Upper lobe of left lung (tissue), 6 donors: ENCODE results near the gene RBBP7. TPM values are rescaled to one million over a fixed set of nuclear protein-coding genes. Genes with fewer than 3 reads are reported as not detected.

Experiments used
- ATAC-seq, 2 donors: fragments of 200-7000 bp; cut with Tn5 transposase; one replicate each; pipeline ENCODE4 v1.9.1; 2022; ENCODE audit warnings: mild to moderate bottlenecking in 2 of 2, moderate library complexity in 2 of 2; ENCODE audit not compliant: low FRiP score in 2 of 2
- DNase-seq, 2 donors: peaks; one replicate each; pipeline ENCODE4 v3.0.0-alpha.2; 2019 to 2020
- H3K27ac ChIP-seq, 4 donors: fragments of 200-600 bp; sonication (generic); one replicate each; pipeline ENCODE4 v1.5.1; 2016 to 2019
- H3K27me3 ChIP-seq, 4 donors: fragments of 200-600 bp; sonication (generic); one replicate each; pipeline ENCODE4 v1.5.1; 2017 to 2019
- H3K36me3 ChIP-seq, 4 donors: fragments of 200-600 bp; sonication (generic); one replicate each; pipeline ENCODE4 v1.5.1; 2016 to 2019
- H3K4me1 ChIP-seq, 4 donors: fragments of 200-600 bp; sonication (generic); one replicate each; pipeline ENCODE4 v1.5.1; 2018 to 2019
- H3K4me3 ChIP-seq, 4 donors: fragments of 200-600 bp; sonication (generic); one replicate each; pipeline ENCODE4 v1.5.1; 2017 to 2019; ENCODE audit warnings: mild to moderate bottlenecking in 2 of 4, moderate library complexity in 1 of 4
- H3K9me3 ChIP-seq, 4 donors: fragments of 200-600 bp; sonication (generic); one replicate each; pipeline ENCODE4 v1.5.1; 2018 to 2019
- CTCF ChIP-seq, 6 experiments: fragments of 450-650 bp in 4 of 6; fragments of 200-600 bp in 2 of 6; sonication (generic) in 2 of 6; IDR thresholded peaks; one replicate each; pipeline ENCODE4 v1.5.1; 2016 to 2019; ENCODE audit warnings: antibody characterized with exemption in 6 of 6
- EP300 ChIP-seq, 4 donors: sonication (generic); formaldehyde crosslinking; IDR thresholded peaks; one replicate each; pipeline ENCODE4 v1.5.1; 2017; ENCODE audit warnings: antibody characterized with exemption in 4 of 4, control low read depth in 2 of 4
- POLR2A ChIP-seq, 4 donors: fragments of 450-650 bp; IDR thresholded peaks; one replicate each; pipeline ENCODE4 v1.5.1; 2016 to 2017; ENCODE audit warnings: antibody characterized with exemption in 4 of 4, mild to moderate bottlenecking in 2 of 4
- POLR2AphosphoS5 ChIP-seq, 2 donors: sonication (generic); formaldehyde crosslinking; IDR thresholded peaks; one replicate each; pipeline ENCODE4 v1.5.1; 2017; ENCODE audit warnings: antibody characterized with exemption in 2 of 2
- WGBS, 2 donors: methylation state at CpG; one replicate each; pipeline ENCODE4 v1.1.5; 2017 to 2018; 5-methylcytosine and 5-hydroxymethylcytosine counted together
- small RNA-seq, 4 donors: library from RNA; depleted of rRNA; stranded (forward); fragments of <200 nt; gene quantifications; one replicate each; pipeline ENCODE3, GENCODE V24; 2016
- total RNA-seq, 6 donors: library from RNA; depleted of rRNA in 4 of 6; stranded (reverse); fragments of >200 nt in 4 of 6; gene quantifications; one replicate each; pipeline versions ENCODE4 v1.1.0 to v1.2.1, GENCODE V29; 2016 to 2021
- donor health status: DM: no; HTN: no; CAD: no; lungs with moderate emphysema.
- donor health status: DM: no; HTN: yes; CAD: no; lungs with severe emphysema.

RBBP7 gene
- total RNA-seq, 6 donors from 2014 or later = 59.1 to 73.3 (median 63.7) TPM

- no peaks in the 10 kb centered on the region for H3K9me3 ChIP-seq
- no peak for ATAC-seq
- H3K4me3 ChIP-seq = no peak overlapping the region
- H3K27ac ChIP-seq = no peak overlapping the region
- H3K4me1 ChIP-seq = peaks cover 0 to 17% (median 6%) of the 10 kb centered on the region in 4 donors
- WGBS, 2 donors = 87 to 98% methylated on average over 5 to 8 of the region's 8 CpGs
- no peak for TF ChIP-seq CTCF (IDR thresholded peaks at IDR 0.05)
- no peak for TF ChIP-seq POLR2A (IDR thresholded peaks at IDR 0.05)
- no peak for TF ChIP-seq EP300 (IDR thresholded peaks at IDR 0.05)
- TF ChIP-seq POLR2AphosphoS5 (IDR thresholded peaks at IDR 0.05) = no peak
- H3K27me3 ChIP-seq = no peaks in the 10 kb centered on the region
- peaks cover 0 to 9% (median 0%) of the 10 kb centered on the region in 4 donors for H3K36me3 ChIP-seq
- no peak for DNase-seq
Measured at GRCh38 chrX:16804923-16805464, 65.2 kb downstream of the RBBP7 start.

DNA sequence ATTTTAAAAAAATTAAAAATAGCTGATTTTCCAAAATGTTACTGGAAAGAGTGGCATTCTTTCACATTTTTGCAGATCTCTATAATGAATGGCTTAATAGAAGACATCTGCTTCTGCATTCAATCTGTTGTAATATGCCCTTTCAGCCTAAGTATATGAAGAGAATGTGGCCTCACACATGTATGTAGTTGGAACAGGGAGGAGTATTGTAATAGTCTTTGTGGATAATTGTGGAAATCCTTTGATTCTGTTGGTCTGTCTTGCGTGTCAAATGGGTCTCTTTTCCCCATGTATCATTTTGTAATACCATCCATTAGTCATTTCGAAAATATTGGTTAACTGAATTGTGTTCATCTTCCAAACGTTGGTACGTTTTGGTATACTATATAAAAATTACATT lies 72.3 kb downstream of the RBBP7 start:
- no peak overlapping the region for H3K27ac ChIP-seq
- H3K4me3 ChIP-seq = no peak overlapping the region
- no peaks in the 10 kb centered on the region for H3K27me3 ChIP-seq
- H3K4me1 ChIP-seq = no peaks in the 10 kb centered on the region
- no peak for DNase-seq
- WGBS, 2 donors = 66 to 75% methylated on average over 4 of the region's 4 CpGs
- H3K9me3 ChIP-seq = no peaks in the 10 kb centered on the region
- ATAC-seq = no peak
- peaks cover 0 to 30% (median 2%) of the 10 kb centered on the region in 4 donors for H3K36me3 ChIP-seq
- TF ChIP-seq POLR2A (IDR thresholded peaks at IDR 0.05) (no peak), CTCF (IDR thresholded peaks at IDR 0.05) (no peak), POLR2AphosphoS5 (IDR thresholded peaks at IDR 0.05) (no peak), EP300 (IDR thresholded peaks at IDR 0.05) (no peak)

DNA sequence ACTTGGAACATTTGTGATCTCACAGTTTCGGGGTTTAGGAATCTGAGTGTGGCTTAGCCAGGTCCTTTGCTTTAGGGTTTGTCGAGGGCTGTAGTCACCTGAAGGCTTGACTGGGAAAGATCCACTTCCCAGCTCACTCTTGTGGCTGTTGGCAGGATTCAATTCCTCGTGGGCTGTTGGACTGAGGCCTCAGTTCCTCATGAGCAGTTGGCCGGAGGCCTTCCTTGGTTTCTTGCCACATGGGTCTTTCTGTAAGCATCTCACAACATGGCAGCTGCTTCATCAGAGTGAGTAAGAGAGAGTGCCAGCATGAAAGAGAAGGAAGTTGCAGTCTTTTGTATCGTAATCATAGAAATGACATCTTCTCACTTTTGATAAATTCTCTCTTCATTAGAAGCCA lies 72.8 kb downstream of the RBBP7 start:
- Histone ChIP-seq H3K36me3 (peaks cover 0 to 30% (median 2%) of the 10 kb centered on the region in 4 donors), H3K4me3 (no peak overlapping the region), H3K9me3 (no peaks in the 10 kb centered on the region), H3K27ac (no peak overlapping the region), H3K27me3 (no peaks in the 10 kb centered on the region), H3K4me1 (no peaks in the 10 kb centered on the region)
- no peak for ATAC-seq
- TF ChIP-seq EP300 (IDR thresholded peaks at IDR 0.05) (no peak), POLR2A (IDR thresholded peaks at IDR 0.05) (no peak), POLR2AphosphoS5 (IDR thresholded peaks at IDR 0.05) (no peak)
- DNase-seq = no peak
- WGBS, 2 donors = 60 to 86% methylated on average over 2 to 5 of the region's 5 CpGs

- no peaks in the 10 kb centered on the region for H3K9me3 ChIP-seq
- no peak overlapping the region for H3K4me3 ChIP-seq
- no peak for DNase-seq
- WGBS, 2 donors = 95 to 99% methylated on average over 4 of the region's 4 CpGs
- H3K36me3 ChIP-seq = peaks cover 0 to 37% (median 2%) of the 10 kb centered on the region in 4 donors
- TF ChIP-seq POLR2AphosphoS5 (IDR thresholded peaks at IDR 0.05) = no peak
- H3K27ac ChIP-seq = no peak overlapping the region
- H3K27me3 ChIP-seq = no peaks in the 10 kb centered on the region
- H3K4me1 ChIP-seq = no peaks in the 10 kb centered on the region
- ATAC-seq = no peak
Measured at GRCh38 chrX:16796298-16796697, 73.9 kb downstream of the RBBP7 start.

Small RNA genes lying within 50 kb of the gene (small RNA-seq; reads per million reads assigned to genes)
- 0 reads per million in 4 donors for gene RF00019
- gene RNU4-6P = 0 reads per million in 4 donors
- 0 reads per million in 4 donors for gene RPL12P49

Other genes with a start within 250 kb of the RBBP7 start
- under 1 TPM in 1 of 6 donors, not detected in 5; 0.54 TPM for gene S100G, start 220.2 kb downstream of the RBBP7 start, total RNA-seq
- 10 to 100 TPM in 3 of 6 donors, 1 to 10 TPM in 3; 5.1 to 30.1 (median 10.7) TPM for gene CTPS2, start 157.7 kb downstream of the RBBP7 start, total RNA-seq
- gene SYAP1, start 150.8 kb downstream of the RBBP7 start, total RNA-seq = 10 to 100 TPM; 12.6 to 41.2 (median 22.6) TPM
- 10 to 100 TPM in 4 of 6 donors, 1 to 10 TPM in 2; 8.1 to 23.5 (median 12.6) TPM for gene TXLNG, start 83.9 kb downstream of the RBBP7 start, total RNA-seq
- gene REPS2, start 76.3 kb upstream of the RBBP7 start, total RNA-seq = 10 to 100 TPM; 17.0 to 47.0 (median 29.4) TPM